HG02943 (cell line): Measurements from ENCODE around the gene ZNF273.

ENCODE experiments used
- ATAC-seq: cut with Tn5 transposase; IDR thresholded peaks from one replicate; pipeline ENCODE4 v1.9.1; 2021; ENCODE audit warnings: mild to moderate bottlenecking, low read depth, moderate library complexity; ENCODE audit not compliant: unreplicated experiment

The ZNF273 gene

DNA sequence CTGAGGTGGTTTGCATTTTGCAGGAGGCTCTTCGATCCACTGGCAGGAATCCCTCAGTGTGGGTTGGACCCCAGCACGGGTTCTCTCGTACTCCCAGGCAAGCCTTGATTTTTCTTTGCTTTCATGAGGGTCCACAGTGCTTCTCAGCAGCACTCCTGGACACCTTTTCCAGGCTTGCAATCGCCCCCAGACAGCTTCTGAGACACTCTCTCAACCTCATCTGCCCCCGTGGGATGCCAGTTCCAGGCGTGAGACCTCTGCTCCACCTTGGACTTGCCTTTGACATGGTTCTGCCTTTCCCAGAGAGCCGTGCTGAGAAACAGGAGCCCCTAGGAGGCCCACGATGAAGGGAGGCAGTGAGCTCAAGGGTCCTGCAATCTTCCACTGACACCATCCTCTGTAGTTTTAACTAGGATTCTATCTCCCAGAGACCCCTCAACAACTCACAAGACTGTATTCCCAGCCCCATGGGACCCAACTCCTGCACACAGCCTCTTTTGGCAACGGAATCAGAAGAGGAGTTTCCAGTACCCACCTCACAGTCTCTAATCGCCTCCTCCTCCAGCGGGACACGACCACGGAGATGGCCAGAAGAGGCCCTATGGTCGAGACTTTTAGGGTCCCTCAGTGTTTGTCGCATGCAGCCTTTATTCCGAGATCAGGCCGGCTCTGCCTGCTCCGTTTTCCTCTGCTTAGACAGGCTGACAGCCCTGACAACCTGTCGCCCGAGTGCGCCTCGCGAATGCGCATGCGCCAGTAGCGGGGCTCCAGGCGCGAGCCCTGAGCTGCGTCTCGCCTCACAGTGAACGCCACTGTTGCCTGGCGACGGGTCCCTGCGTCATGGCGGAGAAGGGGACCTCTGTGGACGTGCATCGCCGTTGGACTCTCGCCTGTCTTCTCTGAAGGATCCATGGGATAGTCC lies 26.0 kb upstream of the ZNF273 start:
- no peak for ATAC-seq

DNA sequence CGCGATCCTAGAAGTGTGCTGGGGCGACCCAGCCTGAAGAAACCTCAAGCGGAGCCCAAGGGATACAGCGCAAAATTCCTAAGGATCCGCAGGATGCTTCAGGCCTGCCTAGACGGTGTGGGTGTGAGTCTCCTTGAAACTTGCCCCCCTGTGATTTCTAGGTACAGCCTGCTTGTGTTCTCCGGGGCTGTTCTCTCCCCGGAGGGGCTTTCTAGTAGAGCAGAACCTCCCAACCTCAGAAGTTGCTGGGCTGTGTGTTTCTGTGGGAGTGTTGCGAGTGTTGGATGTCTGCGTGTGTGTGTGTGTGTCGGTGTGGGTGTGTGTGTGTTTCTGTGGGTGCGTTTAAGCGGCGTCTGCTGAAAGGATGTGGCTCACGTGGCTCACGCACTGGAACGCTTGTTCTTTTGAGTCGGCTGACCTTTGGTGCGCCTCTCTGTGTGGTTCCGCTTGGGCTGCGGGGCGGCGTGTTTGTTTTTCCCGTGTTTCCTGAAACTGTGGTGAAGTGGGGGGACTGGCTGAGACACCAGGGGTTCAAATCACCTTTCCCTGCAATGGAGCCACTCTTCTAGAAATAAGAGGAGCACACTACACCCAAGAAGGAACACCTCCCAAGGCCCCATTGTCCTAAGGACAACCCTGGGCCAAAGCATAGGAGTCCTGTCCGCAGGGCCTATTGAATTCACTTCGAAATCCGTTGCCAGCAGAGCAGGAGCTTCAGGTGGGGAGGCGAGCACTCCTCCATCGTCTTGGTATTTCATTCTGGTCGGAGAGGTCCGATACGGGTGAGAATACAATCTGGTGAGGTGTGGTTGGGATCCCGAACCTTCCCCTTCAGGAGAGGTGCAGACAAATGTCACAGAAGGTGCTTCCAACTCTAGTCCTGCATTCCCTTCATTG lies 25.1 kb upstream of the ZNF273 start:
- no peak for ATAC-seq

DNA sequence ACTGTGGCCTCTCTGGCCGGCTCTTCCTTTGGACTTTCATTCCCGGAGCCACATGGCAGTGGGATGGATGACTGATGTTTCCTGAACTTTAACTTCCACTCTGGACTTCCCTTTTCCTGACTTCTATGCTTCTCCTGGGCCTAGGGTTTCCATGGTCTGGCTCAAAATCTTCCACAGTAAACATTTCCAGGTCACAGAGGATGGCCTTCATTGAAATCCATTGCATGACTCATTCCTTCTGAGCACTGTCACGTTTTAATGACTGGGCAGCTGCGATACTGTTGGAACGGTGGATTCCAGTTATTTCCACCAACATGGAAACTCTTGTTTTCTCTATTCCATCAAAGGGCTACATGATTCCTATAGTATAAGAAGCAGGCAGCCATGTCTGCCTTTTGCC lies 24.4 kb upstream of the ZNF273 start:
- no peak for ATAC-seq

DNA sequence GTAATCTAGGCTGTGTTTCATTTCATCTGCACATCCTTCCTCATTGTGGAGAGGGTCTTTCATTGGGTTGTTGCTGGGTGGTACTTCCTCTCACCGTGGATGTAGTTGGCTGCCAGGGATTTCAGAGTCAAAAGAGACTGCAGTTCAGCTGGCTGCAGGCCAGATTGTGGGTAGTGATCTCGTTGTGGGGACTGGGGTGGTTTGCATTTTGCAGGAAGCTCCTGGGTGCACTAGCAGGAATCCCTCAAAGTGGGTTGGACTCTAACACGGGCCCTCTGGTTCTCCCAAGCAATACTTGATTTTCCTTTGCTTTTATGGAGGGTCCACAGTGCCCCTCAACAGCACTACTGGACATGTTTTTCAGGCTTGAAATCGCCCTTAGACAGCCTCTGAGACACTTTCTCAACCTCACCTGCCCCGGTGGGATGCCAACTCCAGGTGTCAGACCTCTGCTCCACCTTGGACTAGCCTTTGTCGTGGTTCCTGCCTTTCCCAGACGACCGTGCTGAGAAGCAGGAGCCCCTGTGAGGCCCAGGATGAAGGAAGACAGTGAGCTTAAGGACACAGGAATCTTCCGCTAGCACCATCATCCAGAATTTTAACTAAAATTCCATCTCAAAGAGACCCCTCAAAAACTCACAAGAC lies 23.9 kb upstream of the ZNF273 start:
- ATAC-seq = no peak

DNA sequence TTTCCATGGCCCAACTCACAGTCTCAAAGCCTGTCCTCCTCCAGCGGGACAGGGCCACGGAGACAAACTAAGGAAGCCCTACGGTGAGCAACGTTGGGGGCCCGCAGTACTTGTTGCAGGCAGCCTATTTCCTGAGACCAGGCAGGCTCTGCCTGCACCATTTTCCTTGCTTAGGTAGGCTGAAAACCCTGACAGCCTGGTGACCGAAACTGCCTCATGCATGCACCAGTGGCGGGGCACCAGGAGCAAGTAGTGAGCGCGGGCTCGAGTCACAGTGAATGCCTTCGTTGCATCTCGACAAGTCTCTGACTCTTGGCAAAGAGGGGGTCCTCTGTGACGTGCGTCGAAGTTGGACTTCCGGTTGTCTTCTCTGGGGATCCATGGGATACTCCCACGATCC lies 23.3 kb upstream of the ZNF273 start:
- no peak for ATAC-seq

DNA sequence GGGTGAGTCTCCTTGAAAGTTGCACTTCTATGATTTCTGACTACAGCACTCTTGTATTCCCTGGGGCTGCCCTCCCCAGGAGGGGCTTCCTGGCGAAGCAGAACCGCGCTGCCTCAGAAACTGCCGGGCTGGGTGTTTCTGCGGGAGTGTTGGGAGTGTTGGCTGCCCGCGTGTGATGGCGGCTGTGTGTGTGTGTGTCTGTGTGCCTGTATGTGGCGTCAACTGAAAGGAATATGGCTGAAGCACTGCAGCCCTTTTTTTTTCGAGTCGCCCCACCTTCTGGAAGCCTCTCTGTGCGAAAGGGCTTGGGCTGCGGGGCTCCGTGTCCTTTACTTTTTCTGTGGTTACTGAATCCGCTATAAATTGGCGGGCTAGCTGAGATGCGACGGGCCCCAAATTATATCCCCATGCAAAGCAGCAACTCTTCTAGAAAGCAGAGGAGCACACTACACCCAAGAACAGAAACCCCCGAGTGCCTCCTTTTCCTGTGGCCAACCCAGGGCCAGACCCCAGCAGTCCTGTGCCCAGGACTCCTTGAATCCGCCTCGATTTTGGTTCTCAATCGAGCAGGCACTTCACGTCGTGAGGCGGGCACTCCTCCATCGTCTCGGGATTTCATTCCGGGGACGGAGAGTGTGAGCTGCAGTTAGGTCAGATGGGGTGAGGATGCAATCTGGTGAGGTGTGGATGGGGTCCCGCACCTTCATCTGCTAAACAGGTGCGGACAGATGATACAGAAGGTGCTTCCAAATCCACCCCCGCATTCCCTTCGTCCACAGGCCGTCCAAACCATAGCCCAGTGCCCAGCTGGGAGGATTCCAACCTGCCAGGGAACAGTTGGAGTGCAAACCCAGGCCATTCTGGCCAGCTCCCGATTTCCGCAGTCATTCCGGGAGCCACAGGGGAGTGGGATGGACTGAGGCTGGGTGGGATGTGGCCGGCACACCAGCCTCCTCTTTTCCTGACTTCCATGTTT lies 22.5 kb upstream of the ZNF273 start:
- no peak for ATAC-seq

DNA sequence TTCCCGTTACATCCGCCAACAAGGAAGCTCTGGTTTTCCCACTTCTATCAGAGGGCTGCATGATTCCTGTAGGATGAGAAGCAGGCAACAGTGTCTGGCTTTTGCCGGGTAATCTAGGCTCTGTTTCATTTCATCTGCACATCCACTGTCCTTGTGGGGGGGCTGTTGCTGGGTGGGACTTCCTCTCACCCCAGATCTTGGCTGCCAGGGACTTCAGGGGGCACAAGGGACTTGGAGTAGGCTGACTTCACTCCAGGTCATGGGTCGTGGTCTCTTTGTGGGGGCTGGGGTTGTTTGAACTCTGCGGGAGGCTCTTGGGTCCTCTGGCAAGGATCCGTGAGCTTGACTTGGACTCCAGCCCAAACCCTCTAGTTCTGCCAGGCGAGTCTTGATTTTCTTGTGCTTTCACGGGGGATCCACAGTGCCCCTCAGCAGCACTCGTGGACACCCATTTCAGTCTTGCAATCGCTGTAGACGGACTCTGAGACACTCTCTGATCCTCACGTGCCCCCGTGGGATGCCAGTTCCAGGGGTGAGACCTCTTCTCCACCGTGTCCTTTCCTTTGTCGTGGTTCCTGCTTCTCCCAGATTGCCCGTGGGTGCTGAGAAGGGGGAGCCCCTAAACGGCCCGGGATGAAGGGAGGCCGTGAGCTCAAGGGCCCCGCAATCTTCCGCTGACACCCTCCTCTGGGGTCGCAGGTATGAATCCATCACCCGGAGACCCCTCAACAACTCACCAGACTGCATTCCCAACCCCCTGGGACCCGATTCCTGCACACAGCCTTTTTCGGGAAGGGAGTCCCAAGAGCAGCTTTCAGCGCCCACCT lies 21.4 kb upstream of the ZNF273 start:
- ATAC-seq = no peak

DNA sequence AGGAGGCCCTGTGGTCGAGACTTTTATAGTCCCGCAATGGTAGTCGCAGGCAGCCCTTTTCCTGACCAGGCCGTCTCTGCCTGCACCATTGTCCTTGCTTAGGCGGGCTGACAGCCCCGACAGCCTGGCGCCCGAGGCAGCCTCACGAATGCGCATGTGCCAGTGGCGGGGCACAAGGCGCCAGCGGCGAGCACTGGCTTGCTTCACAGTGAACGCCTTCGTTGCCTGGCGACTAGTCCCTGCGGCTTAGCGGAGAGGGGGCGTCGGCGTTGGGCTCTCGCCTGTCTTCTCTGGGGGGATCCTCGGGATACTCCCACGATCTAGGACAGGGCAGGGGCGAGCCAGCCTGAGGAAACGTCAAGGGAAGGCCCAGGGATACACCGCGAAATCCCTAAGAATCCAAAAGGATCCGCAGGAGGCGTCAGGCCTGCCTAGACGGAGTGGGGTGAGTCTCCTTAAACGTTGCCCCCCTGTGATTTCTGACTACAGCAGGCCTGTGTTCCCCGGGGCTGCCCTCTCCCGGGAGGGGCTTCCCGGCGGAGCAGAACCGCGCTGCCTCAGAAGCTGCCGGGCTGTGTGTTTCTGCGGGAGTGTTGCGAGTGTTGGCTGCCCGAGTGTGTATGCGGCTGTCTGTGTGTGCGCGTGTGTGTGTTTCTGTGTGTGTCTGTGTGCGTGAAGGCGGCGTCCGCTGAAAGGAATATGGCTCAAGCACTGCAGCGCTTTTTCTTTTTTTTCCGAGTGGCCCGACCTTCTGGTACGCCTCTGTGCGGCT lies 20.5 kb upstream of the ZNF273 start:
- no peak for ATAC-seq

DNA sequence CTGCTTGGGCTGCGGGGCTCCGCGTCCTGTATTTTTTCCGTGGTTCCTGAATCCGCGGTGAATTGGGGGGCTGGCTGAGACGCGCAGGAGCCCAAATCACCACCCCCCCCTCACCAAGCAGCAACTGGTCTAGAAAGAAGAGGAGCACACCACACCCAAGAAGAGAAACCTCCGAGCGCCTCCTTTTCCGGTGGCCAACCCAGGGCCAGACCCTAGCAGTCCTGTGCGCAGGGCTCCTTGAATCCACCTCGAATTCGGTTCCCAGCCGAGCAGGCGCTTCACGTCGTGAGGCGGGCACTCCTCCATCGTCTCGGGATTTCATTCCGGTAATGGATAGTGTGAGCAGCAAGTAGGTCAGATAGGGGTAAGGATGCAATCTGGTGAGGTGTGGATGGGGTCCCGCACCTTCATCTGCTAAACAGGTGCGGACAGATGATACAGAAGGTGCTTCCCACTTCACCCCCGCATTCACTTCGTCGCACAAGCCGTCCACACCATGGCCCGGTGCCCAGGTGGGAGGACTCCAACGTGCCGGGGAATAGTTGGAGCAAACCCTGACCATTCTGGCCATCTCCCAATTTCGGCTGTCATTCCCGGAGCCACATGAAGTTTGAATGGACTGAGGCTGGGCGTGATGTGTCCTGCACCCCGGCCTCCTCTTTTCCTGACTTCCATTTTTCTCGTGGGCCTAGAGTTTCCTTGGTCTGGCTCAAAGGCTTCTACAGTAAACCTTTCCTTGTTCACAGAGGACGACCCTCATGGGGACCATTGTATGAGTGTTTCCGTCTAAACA lies 19.8 kb upstream of the ZNF273 start:
- ATAC-seq = no peak

DNA sequence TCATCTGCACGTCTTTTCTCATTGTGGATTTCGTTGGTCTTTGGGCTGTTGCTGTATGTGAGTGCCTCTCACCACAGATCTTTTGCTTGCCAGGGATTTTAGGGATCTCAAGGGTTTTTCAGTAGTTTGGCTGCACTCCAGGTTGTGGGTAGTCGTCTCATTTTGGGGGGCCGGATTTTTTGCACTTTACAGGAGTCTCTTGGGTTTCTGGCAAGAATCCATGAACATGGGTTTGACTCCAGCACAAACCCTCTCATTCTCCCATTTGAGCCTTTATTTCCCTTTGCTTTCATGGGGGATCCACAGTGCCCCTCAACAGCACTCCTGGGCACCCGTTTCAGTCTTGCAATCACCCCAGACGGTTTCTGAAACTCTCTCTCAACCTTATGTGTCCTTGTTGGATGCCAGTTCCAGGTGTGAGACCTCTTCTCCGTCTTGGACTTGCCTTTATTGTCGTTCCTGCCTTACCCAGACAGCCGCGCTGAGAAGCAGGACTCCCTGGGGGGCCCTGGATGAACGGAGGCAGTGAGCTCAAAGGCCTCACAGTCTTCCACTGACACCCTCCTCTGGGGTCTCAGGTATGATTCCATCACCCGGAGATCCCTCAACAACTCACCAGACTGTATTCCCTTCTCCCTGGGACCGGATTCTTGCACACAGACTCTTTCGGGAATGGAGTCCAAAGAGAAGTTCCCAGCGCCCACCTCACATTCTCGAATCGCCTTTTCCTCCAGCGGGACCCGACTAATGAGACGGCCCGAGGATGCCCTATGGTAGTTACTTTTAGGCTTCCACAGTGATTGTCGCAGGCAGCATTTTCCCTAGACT lies 18.8 kb upstream of the ZNF273 start:
- ATAC-seq = no peak

DNA sequence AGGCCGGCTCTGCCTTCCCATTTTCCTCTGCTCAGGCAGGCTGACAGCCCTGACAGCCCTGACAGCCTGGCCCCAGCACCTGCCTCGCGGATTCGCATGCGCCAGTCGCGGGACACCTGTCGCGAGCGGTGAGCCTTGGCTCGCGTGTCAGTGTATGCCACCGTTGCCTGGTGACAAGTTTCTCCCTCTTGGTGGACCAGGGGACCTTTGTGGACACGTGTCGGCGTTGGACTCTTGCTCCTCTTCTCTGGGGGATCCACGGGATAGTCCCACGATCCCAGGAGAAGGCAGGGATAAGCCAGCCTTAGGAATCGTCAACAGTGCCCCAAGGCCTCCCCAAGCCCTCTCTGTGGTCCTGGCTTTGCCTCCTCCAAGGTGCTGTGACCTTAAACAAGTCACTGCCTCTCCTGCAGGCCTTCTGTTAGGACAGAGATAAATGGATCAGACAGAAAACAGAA lies 18.1 kb upstream of the ZNF273 start:
- no peak for ATAC-seq

DNA sequence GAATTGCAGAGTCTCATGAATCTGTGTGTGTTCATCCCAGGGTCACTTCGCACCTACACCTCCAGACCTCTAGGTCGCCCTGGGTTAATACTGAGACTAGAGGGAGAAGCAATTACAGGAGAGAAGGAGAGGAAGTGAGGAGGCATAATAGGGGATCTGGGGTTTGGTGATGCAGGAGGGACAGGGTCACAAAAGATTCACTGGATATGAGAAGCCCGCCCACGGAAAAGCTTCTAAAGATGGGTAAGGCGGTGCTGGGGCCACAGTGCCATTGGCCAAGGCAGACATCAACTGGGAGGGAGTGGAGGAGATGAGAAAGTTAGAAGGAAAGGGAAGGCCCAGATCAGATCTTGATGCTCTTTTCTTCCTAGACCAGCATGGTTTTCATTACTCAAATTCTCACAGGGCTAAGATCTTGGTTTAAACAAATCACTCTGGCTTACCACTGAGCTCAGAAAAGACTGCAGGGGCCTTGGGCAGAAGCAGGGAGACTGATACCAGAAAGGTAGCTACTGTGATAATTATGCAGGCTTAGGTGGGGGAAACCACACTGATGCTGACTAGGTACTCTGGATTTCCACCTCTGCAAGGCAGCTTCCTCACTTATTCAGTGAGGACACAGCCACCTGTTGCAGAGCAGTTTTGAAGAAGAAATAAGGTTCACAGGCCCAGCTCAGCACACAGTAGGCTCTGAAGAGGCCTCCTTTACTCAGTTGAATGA lies 17.4 kb upstream of the ZNF273 start:
- no peak for ATAC-seq

DNA sequence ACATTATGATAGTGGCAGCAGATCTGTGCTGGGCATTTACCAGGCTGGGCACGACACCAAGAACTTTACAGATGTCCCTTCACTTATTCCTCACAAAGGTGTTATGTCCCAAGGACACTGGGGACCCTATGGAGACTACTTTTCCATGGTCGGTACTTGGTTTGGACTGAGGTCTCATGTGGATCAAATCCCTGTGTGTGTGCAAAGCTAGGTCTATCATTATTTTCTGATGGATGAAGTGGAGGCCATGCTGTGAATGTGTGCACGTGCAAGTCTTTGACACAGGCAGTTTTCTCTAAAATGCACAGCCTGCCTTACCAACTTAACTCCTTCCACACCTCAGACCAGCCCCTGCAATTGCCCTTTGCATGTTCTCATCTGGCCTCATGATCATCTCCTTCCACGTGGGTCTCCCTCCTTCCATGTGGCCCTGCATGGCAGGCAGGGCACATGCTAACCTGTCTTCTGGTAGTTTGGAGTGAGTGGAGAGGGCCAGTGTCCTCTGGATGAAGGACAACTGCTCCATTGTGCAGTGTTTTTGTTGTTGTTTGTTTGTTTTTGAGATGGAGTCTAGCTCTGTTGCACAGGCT lies 16.0 kb upstream of the ZNF273 start:
- ATAC-seq = no peak

DNA sequence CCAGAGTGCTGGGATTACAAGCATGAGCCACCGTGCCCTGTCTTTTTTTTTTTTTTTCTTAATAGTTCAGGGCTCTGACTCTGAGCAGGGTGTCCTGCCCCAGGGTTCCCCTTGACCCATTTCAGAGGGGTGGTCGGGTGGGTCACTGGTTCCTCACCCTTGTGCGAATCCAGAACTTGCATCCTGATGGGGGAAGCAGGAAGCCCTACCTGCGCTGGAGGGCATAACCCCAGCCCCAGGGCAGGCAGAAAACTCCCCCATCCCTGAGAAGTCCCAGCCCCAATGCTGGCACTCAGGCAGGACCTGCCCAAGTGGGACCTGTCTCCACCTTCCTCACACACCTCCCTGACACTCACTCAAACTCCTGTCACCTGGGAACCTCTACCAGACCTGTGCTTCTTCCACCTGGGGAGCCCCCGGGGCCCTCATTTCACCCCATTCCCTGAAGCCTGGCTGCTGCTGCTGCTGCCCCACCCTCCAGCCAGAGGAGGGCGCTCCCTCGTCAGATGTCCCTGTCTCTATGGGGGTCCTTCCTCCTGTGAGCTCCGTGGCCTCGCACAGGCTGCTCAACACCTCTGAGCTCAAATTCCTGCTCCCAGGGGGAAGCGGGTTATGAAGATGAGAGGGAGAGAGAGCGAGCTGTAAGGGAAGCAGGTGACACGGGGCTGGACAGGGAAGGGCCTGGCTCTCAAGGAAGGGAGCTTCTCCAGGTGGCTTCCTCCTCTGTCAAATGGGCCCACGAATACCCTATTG lies 15.1 kb upstream of the ZNF273 start:
- no peak for ATAC-seq

DNA sequence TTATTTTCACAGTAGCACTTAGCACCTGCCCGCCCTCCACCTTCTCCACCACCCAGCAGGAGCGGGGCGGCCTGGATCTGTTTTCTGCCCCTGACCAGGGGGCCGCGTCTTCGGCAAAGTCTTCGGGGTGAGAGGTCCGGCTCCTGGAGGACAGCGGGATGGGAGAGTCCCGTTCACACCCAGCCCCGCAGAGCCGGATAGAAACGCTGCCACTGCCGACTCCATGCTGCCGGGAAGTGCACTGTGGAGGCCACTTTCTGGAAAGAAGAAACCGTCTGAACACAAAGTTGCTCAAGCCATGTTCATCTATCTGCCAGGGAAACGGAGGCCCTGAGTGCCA lies 14.5 kb upstream of the ZNF273 start:
- no peak for ATAC-seq
